Measurements from ENCODE around the gene CDK2AP2. TPM values are rescaled to one million over a fixed set of nuclear protein-coding genes. Genes with fewer than 3 reads are reported as not detected.

Gene CDK2AP2
- total and polyA plus RNA-seq, 10 of the 15 experiments (the other 5 are each of a cell fraction or from before 2014, with no cell fraction given), result 8.0 to 177 (median 40.9) TPM

DNA sequence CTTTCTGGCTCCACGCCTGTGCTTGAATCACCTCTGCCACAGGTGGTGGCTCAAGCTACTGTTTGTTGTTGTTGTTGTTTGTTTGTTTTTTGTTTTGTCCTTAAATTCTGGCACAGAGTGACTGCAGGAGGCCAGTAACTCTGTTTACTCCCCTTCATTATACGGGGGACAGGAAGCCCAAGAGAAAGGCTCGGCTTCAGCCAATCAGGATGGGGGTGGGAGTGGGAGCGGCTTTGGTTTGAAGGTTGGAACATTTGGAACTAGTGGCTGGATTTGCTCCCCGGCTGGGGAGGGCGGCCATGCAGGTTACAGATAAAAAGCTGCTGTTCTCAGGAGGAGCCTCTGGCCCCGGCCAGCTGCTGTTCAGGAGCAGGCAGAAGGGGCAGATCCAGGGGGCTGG is 35.0 kb upstream of the CDK2AP2 start:
- Histone ChIP-seq H3K4me1 (ENCODE audit: control insufficient read depth, insufficient read depth, low read length) (no peaks in the 10 kb centered on the region), H3K27me3 (replicated peaks in 1 of 2; ENCODE audit: control insufficient read depth in 2 of 2, insufficient read depth in 2 of 2, low read length in 1 of 2) (no peaks in the 10 kb centered on the region; a peak in 1 of 4 replicates), H3K9me3 (replicated peaks; ENCODE audit: control insufficient read depth, insufficient read depth, low read length) (no peaks in the 10 kb centered on the region; the same call in 2 of the 3 replicates), H4K20me1 (ENCODE audit: control insufficient read depth, insufficient read depth) (no peaks in the 10 kb centered on the region), H3K4me2 (ENCODE audit: control insufficient read depth, insufficient read depth) (no peak overlapping the region), H3K27ac (ENCODE audit: control insufficient read depth, insufficient read depth) (no peak overlapping the region), H3K36me3 (ENCODE audit: control insufficient read depth in 2 of 2, insufficient read depth in 2 of 2, low read length in 1 of 2) (no peaks in the 10 kb centered on the region), H3K9ac (ENCODE audit: control insufficient read depth, insufficient read depth, low read length) (no peak overlapping the region), H2AFZ (ENCODE audit: control insufficient read depth, low read depth, low read length) (no peak overlapping the region), H3K4me3 (no peak overlapping the region), H3K79me2 (ENCODE audit: control insufficient read depth, insufficient read depth, low read length) (no peaks in the 10 kb centered on the region)
- ATAC-seq (no peak), FAIRE-seq (no peak), DNase-seq (ENCODE audit: low read depth, low spot score) (no peak)
- ChIA-PET SMC1A (ENCODE audit: uncharacterized antibody, unreplicated experiment) (interaction anchor here (0.7 kb wide), 1 partner anchor 50 kb away, joined by 3 read pairs; no protein-coding TSS in a partner anchor), RAD21 (ENCODE audit: unreplicated experiment) (no interaction called here), CTCF (interaction anchor here (0.7 kb wide), 1 partner anchor 398 kb away, joined by 3 read pairs; no protein-coding TSS in a partner anchor), POLR2A (no interaction called here)
- in situ Hi-C loops (cut with MboI) (no loop called here), intact Hi-C loops (cut with micrococcal nuclease; ENCODE audit: unreplicated experiment) (no loop called here)
- no TSS peak for BruUV-seq (replicated peaks)
- TF ChIP-seq RB1 (IDR thresholded peaks at IDR 0.05; ENCODE audit: borderline replicate concordance) (no peak), FOXM1 (IDR thresholded peaks at IDR 0.05; ENCODE audit: low read depth, low read length) (no peak), ASH2L (IDR thresholded peaks at IDR 0.05; ENCODE audit: borderline replicate concordance, low read depth) (no peak), MTA3 (IDR thresholded peaks at IDR 0.05; ENCODE audit: borderline replicate concordance, low read length) (no peak), CBX5 (IDR thresholded peaks at IDR 0.05; ENCODE audit: low read depth) (no peak), NR2F1 (conservative IDR thresholded peaks at IDR 0.05) (no peak)
- TF ChIP-seq, protein P1, sequence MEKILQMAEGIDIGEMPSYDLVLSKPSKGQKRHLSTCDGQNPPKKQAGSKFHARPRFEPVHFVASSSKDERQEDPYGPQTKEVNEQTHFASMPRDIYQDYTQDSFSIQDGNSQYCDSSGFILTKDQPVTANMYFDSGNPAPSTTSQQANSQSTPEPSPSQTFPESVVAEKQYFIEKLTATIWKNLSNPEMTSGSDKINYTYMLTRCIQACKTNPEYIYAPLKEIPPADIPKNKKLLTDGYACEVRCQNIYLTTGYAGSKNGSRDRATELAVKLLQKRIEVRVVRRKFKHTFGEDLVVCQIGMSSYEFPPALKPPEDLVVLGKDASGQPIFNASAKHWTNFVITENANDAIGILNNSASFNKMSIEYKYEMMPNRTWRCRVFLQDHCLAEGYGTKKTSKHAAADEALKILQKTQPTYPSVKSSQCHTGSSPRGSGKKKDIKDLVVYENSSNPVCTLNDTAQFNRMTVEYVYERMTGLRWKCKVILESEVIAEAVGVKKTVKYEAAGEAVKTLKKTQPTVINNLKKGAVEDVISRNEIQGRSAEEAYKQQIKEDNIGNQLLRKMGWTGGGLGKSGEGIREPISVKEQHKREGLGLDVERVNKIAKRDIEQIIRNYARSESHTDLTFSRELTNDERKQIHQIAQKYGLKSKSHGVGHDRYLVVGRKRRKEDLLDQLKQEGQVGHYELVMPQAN (conservative IDR thresholded peaks at IDR 0.05), result no peak
- TF ChIP-seq, protein P2, sequence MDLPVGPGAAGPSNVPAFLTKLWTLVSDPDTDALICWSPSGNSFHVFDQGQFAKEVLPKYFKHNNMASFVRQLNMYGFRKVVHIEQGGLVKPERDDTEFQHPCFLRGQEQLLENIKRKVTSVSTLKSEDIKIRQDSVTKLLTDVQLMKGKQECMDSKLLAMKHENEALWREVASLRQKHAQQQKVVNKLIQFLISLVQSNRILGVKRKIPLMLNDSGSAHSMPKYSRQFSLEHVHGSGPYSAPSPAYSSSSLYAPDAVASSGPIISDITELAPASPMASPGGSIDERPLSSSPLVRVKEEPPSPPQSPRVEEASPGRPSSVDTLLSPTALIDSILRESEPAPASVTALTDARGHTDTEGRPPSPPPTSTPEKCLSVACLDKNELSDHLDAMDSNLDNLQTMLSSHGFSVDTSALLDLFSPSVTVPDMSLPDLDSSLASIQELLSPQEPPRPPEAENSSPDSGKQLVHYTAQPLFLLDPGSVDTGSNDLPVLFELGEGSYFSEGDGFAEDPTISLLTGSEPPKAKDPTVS (IDR thresholded peaks at IDR 0.05; ENCODE audit: low read depth, low read length), result no peak
- TF ChIP-seq, protein P3, sequence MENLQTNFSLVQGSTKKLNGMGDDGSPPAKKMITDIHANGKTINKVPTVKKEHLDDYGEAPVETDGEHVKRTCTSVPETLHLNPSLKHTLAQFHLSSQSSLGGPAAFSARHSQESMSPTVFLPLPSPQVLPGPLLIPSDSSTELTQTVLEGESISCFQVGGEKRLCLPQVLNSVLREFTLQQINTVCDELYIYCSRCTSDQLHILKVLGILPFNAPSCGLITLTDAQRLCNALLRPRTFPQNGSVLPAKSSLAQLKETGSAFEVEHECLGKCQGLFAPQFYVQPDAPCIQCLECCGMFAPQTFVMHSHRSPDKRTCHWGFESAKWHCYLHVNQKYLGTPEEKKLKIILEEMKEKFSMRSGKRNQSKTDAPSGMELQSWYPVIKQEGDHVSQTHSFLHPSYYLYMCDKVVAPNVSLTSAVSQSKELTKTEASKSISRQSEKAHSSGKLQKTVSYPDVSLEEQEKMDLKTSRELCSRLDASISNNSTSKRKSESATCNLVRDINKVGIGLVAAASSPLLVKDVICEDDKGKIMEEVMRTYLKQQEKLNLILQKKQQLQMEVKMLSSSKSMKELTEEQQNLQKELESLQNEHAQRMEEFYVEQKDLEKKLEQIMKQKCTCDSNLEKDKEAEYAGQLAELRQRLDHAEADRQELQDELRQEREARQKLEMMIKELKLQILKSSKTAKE (IDR thresholded peaks at IDR 0.05; ENCODE audit: low read depth, poor library complexity, severe bottlenecking), result no peak
- TF ChIP-seq, protein P4, sequence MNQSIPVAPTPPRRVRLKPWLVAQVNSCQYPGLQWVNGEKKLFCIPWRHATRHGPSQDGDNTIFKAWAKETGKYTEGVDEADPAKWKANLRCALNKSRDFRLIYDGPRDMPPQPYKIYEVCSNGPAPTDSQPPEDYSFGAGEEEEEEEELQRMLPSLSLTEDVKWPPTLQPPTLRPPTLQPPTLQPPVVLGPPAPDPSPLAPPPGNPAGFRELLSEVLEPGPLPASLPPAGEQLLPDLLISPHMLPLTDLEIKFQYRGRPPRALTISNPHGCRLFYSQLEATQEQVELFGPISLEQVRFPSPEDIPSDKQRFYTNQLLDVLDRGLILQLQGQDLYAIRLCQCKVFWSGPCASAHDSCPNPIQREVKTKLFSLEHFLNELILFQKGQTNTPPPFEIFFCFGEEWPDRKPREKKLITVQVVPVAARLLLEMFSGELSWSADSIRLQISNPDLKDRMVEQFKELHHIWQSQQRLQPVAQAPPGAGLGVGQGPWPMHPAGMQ (IDR thresholded peaks at IDR 0.05; ENCODE audit: borderline replicate concordance), result no peak
- TF ChIP-seq, protein P5, sequence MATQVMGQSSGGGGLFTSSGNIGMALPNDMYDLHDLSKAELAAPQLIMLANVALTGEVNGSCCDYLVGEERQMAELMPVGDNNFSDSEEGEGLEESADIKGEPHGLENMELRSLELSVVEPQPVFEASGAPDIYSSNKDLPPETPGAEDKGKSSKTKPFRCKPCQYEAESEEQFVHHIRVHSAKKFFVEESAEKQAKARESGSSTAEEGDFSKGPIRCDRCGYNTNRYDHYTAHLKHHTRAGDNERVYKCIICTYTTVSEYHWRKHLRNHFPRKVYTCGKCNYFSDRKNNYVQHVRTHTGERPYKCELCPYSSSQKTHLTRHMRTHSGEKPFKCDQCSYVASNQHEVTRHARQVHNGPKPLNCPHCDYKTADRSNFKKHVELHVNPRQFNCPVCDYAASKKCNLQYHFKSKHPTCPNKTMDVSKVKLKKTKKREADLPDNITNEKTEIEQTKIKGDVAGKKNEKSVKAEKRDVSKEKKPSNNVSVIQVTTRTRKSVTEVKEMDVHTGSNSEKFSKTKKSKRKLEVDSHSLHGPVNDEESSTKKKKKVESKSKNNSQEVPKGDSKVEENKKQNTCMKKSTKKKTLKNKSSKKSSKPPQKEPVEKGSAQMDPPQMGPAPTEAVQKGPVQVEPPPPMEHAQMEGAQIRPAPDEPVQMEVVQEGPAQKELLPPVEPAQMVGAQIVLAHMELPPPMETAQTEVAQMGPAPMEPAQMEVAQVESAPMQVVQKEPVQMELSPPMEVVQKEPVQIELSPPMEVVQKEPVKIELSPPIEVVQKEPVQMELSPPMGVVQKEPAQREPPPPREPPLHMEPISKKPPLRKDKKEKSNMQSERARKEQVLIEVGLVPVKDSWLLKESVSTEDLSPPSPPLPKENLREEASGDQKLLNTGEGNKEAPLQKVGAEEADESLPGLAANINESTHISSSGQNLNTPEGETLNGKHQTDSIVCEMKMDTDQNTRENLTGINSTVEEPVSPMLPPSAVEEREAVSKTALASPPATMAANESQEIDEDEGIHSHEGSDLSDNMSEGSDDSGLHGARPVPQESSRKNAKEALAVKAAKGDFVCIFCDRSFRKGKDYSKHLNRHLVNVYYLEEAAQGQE (IDR thresholded peaks at IDR 0.05; ENCODE audit: low read depth, low read length), result no peak
- WGBS (ENCODE audit: insufficient coverage, insufficient replicate concordance, low lambda C conversion rate, missing lambda C conversion rate), result 31% methylated on average over 7 of the region's 7 CpGs

Measured in GM12878 (cell line).